Fibroblast of lung (primary cell): Measurements from ENCODE around the gene GLO1. TPM values are rescaled to one million over a fixed set of nuclear protein-coding genes. Genes with fewer than 3 reads are reported as not detected.

Experiments used
- DNase-seq, 2 donors: peaks; one replicate each; pipeline versions ENCODE4 v3.0.0 to v3.0.0-alpha.2; 2010; ENCODE audit warnings: low read depth in 2 of 2
- H2AFZ ChIP-seq: 2 replicates; pipeline ENCODE4 v1.5.1; 2012; ENCODE audit warnings: low read length, control low read depth, inconsistent platforms
- H3K27ac ChIP-seq: 2 replicates; pipeline ENCODE4 v1.5.1; 2011; ENCODE audit warnings: low read length, control low read depth; ENCODE audit not compliant: insufficient read depth
- H3K27me3 ChIP-seq: 2 replicates; pipeline ENCODE4 v1.5.1; 2011; ENCODE audit warnings: mild to moderate bottlenecking, low read length; ENCODE audit not compliant: control insufficient read depth, insufficient read depth
- H3K36me3 ChIP-seq: 2 replicates; pipeline ENCODE4 v1.5.1; 2011; ENCODE audit warnings: low read length; ENCODE audit not compliant: control insufficient read depth, insufficient read depth
- H3K4me1 ChIP-seq: 2 replicates; pipeline ENCODE4 v1.5.1; 2011; ENCODE audit warnings: low read length; ENCODE audit not compliant: control insufficient read depth, insufficient read depth; ENCODE audit errors: extremely low read depth
- H3K4me2 ChIP-seq: 2 replicates; pipeline ENCODE4 v1.5.1; 2011; ENCODE audit warnings: low read length, control low read depth; ENCODE audit not compliant: insufficient read depth; ENCODE audit errors: extremely low read depth
- H3K4me3 ChIP-seq, 4 experiments: fragments of 200-600 bp in 1 of 4; sonication (generic) in 1 of 4; replicated peaks in 1 of 4; 2 replicates each; pipeline ENCODE4 v1.5.1; 2011 to 2016; ENCODE audit warnings: low read length in 4 of 4, low read depth in 3 of 4, mild to moderate bottlenecking in 3 of 4, control low read depth in 2 of 4, inconsistent platforms in 1 of 4, mixed read lengths in 1 of 4; ENCODE audit not compliant: insufficient read depth in 1 of 4; ENCODE audit errors: control extremely low read depth in 1 of 4
- H3K79me2 ChIP-seq: 2 replicates; pipeline ENCODE4 v1.5.1; 2012; ENCODE audit warnings: mild to moderate bottlenecking, low read length, inconsistent platforms; ENCODE audit not compliant: control insufficient read depth, insufficient read depth
- H3K9ac ChIP-seq: 2 replicates; pipeline ENCODE4 v1.5.1; 2011; ENCODE audit warnings: mild to moderate bottlenecking, low read length, control low read depth; ENCODE audit not compliant: insufficient read depth
- H3K9me3 ChIP-seq: 2 replicates; pipeline ENCODE4 v1.5.1; 2012; ENCODE audit warnings: low read depth, low read length; ENCODE audit not compliant: control insufficient read depth, insufficient read depth
- H4K20me1 ChIP-seq: 2 replicates; pipeline ENCODE4 v1.5.1; 2011; ENCODE audit warnings: low read length; ENCODE audit not compliant: control insufficient read depth, insufficient read depth; ENCODE audit errors: extremely low read depth
- CTCF ChIP-seq, 2 donors: IDR thresholded peaks in 1 of 2; conservative IDR thresholded peaks in 1 of 2; 1 replicate in 1 of 2; 2 replicates in 1 of 2; pipeline ENCODE4 v1.5.1; 2011 to 2012; ENCODE audit warnings: low read length in 2 of 2, control low read depth in 1 of 2, inconsistent platforms in 1 of 2, low read depth in 1 of 2, mild to moderate bottlenecking in 1 of 2
- EZH2 ChIP-seq: IDR thresholded peaks from 2 replicates; pipeline ENCODE4 v1.5.1; 2012; ENCODE audit warnings: low read length, control low read depth, mild to moderate bottlenecking; ENCODE audit errors: missing control alignments
- polyA plus RNA-seq, 2 donors: library from polyadenylated mRNA; depleted of rRNA in 1 of 2; stranded (reverse) in 1 of 2; unstranded in 1 of 2; fragments of >200 nt; gene quantifications; 2 replicates each; pipeline ENCODE4 v1.2.1, GENCODE V29; 2011 to 2012; ENCODE audit warnings: missing spikeins in 1 of 2
- total RNA-seq: library from RNA; depleted of rRNA; stranded (reverse); fragments of >200 nt; gene quantifications from 2 replicates; pipeline ENCODE4 v1.2.1, GENCODE V29; 2014

The GLO1 gene
- total and polyA plus RNA-seq, 2 donors (not counting 1 experiment from before 2014, with no cell fraction given), result 126 to 143 TPM

DNA sequence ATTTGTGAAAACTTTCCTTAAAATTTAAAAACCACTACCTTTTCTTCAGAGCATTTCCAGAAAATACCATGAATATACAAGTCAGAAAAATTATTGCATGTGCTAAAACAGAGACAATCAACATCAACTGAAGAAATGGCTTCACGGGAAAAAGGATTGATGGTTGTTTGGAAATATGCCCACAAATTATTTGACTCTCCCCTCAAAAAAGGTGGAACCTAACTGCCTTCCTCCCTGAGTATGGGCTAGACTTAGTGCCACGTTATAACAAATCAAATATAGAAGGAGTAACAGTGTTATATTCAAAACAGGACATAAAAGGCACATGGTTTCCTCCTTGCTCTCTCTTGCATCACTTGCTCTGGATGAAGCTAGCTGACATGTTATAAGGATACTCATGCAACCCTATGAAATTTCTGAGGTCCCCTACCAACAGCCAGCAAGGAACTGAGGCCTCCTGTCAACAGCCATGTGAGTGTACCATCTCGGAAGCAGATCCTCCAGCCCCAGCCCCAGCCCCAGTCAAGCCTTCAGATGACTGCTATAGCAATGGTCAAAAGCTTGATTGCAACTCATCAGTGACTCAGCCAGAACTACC lies 71.7 kb downstream of the GLO1 start:
- Histone ChIP-seq H4K20me1 (peaks cover 2% of the 10 kb centered on the region), H3K27ac (no peak overlapping the region), H3K36me3 (no peaks in the 10 kb centered on the region), H3K79me2 (no peaks in the 10 kb centered on the region), H3K4me2 (no peak overlapping the region), H3K4me1 (no peaks in the 10 kb centered on the region), H3K27me3 (no peaks in the 10 kb centered on the region), H3K9me3 (no peaks in the 10 kb centered on the region), H2AFZ (no peak overlapping the region), H3K9ac (no peak overlapping the region), H3K4me3 (no peak overlapping the region)
- peak in 1 of 2 donors; percentile 39 for DNase-seq
- TF ChIP-seq EZH2 (no peak), CTCF (conservative IDR thresholded peaks at IDR 0.05 in 1 of 2, IDR thresholded peaks at IDR 0.05 in 1 of 2; ENCODE audit: low read depth in 1 of 2, low read length in 2 of 2) (no peak)

Other genes starting within 250 kb of the GLO1 start
- 8.2 and 13.4 TPM in 2 replicates for gene BTBD9, start 63.2 kb downstream of the GLO1 start, total RNA-seq
- gene BTBD9, start 63.2 kb downstream of the GLO1 start, polyA plus RNA-seq, result 5.2 and 7.7 TPM in 2 replicates
- under 0.01 TPM in 2 replicates for gene DNAH8, start 12.2 kb upstream of the GLO1 start, total RNA-seq
- not detected in 2 replicates for gene DNAH8, start 12.2 kb upstream of the GLO1 start, polyA plus RNA-seq